BE2C (cell line): ENCODE measurements around the gene IL10RA.
"Not testable (repeated sequence)": the region's sequence is repeated elsewhere in the genome, so short reads cannot be mapped to it uniquely, and the experiment has no call there.

Source experiments
- DNase-seq: peaks from one replicate; pipeline ENCODE4 v3.0.0-alpha.2; 2020
- H3K27me3 ChIP-seq: fragments of 250-450 bp; sonication (Bioruptor Pico); 2 replicates; pipeline ENCODE4 v1.5.1; 2020; ENCODE audit warnings: mild to moderate bottlenecking
- H3K36me3 ChIP-seq: fragments of 250-450 bp; sonication (Bioruptor Pico); 2 replicates; pipeline ENCODE4 v1.5.1; 2020; ENCODE audit warnings: mild to moderate bottlenecking
- H3K4me1 ChIP-seq: fragments of 250-450 bp; sonication (Bioruptor Pico); 2 replicates; pipeline ENCODE4 v1.5.1; 2020
- H3K4me3 ChIP-seq: 2 replicates; pipeline ENCODE4 v1.5.1; 2011; ENCODE audit warnings: low read depth, low read length
- H3K9me3 ChIP-seq: fragments of 250-450 bp; sonication (Bioruptor Pico); 2 replicates; pipeline ENCODE4 v1.5.1; 2020
- TF ChIP-seq, protein P1 (sequence below): IDR thresholded peaks from 2 replicates; pipeline ENCODE4 v1.5.1; 2012; ENCODE audit warnings: mild to moderate bottlenecking, low read depth, low read length

Gene IL10RA

DNA sequence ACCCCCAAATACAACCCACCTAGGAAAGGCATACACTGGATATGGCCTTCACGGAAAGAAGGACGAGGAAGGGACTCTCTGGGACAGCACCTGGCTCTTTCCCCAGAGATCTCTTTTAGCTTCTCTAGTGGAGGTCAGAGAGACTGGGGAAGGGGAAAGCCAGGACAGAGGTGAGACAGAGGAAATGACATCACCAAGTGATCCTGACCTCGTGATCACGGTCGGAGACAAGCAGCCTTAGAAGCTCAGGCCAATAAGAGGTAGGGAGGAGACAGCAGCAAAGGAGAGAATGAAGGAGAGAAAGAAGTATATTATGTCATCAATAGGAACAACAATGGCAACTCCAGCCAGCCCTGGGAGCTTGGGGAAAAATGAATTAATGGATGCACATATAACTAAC lies 41.6 kb upstream of the IL10RA start:
- no peaks in the 10 kb centered on the region for H3K27me3 ChIP-seq
- no peaks in the 10 kb centered on the region for H3K4me1 ChIP-seq
- no peaks in the 10 kb centered on the region for H3K36me3 ChIP-seq
- TF ChIP-seq, protein P1, sequence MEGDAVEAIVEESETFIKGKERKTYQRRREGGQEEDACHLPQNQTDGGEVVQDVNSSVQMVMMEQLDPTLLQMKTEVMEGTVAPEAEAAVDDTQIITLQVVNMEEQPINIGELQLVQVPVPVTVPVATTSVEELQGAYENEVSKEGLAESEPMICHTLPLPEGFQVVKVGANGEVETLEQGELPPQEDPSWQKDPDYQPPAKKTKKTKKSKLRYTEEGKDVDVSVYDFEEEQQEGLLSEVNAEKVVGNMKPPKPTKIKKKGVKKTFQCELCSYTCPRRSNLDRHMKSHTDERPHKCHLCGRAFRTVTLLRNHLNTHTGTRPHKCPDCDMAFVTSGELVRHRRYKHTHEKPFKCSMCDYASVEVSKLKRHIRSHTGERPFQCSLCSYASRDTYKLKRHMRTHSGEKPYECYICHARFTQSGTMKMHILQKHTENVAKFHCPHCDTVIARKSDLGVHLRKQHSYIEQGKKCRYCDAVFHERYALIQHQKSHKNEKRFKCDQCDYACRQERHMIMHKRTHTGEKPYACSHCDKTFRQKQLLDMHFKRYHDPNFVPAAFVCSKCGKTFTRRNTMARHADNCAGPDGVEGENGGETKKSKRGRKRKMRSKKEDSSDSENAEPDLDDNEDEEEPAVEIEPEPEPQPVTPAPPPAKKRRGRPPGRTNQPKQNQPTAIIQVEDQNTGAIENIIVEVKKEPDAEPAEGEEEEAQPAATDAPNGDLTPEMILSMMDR = no peak
- no peaks in the 10 kb centered on the region for H3K9me3 ChIP-seq
- H3K4me3 ChIP-seq = no peak overlapping the region
- no peak for DNase-seq

GRCh38 chr11:117945047-117945810 lies 41.0 kb upstream of the IL10RA start:
- H3K4me1 ChIP-seq = no peaks in the 10 kb centered on the region
- H3K9me3 ChIP-seq = no peaks in the 10 kb centered on the region
- H3K36me3 ChIP-seq = no peaks in the 10 kb centered on the region
- no peak for DNase-seq
- no peaks in the 10 kb centered on the region for H3K27me3 ChIP-seq
- H3K4me3 ChIP-seq = no peak overlapping the region
- TF ChIP-seq, protein P1 = peak; percentile 49

DNA sequence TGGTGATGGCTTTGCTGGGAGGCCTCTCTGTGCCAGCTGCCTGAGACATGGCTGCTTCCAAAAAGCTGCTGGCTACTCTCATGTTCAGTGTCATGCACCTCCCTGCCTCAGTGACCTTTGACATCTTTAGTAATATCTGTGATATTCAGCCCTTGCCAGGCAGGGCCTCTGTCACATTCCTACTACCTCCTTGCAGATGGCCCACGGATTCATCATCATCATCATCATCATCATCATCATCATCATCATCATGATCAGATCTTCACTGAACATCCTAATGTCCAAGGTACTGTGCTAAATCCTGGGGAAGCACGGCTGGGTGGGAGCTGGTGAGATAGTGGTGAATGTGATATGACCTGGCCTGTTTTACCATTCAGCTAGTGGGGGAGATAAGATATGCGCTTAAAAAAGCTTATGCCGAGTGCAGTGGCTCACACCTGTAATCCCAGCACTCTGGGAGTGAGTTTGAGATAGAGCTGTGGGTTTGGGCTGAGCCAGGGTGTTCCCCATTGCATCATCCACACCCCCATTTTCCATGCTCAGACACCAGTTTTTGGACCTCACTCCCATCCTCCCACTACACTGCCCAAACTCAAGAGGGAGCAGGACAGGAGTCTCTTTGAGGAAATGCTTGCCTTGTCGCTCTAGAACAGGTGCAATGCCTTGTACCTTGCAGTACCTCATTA lies 39.9 kb upstream of the IL10RA start:
- H3K27me3 ChIP-seq = no peaks in the 10 kb centered on the region
- H3K4me3 ChIP-seq = no peak overlapping the region
- no peaks in the 10 kb centered on the region for H3K4me1 ChIP-seq
- TF ChIP-seq, protein P1 = no peak
- no peak for DNase-seq
- H3K9me3 ChIP-seq = no peaks in the 10 kb centered on the region
- H3K36me3 ChIP-seq = no peaks in the 10 kb centered on the region

GRCh38 chr11:117946842-117947526 lies 39.2 kb upstream of the IL10RA start:
- Histone ChIP-seq H3K9me3 (no peaks in the 10 kb centered on the region), H3K36me3 (no peaks in the 10 kb centered on the region), H3K27me3 (no peaks in the 10 kb centered on the region), H3K4me1 (no peaks in the 10 kb centered on the region), H3K4me3 (no peak overlapping the region)
- TF ChIP-seq, protein P1 = peak; percentile 99
- peak; percentile 93 for DNase-seq

DNA sequence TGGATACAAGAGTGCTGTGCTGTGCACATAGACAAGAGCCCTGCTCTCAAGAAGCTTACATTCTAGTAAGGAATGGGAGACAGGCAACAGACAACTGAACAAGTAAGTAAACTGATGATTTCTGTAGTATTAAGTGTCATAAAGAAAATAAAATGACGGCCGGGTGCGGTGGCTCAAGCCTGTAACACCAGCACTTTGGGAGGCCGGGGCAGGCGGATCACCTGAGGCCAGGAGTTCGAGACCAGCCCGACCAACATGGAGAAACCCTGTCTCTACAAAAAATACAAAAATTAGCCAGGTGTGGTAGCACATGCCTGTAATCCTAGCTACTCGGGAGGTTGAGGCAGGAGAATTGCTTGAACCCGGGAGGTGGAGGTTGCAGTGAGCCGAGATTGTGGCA lies 38.4 kb upstream of the IL10RA start:
- H3K4me3 ChIP-seq, DNase-seq, H3K36me3 ChIP-seq, H3K4me1 ChIP-seq, H3K27me3 ChIP-seq, H3K9me3 ChIP-seq: not testable (repeated sequence)

- H3K36me3 ChIP-seq, H3K4me1 ChIP-seq, H3K4me3 ChIP-seq, H3K9me3 ChIP-seq, DNase-seq, H3K27me3 ChIP-seq: not testable (repeated sequence)
These were observed 37.7 kb upstream of the IL10RA start for GRCh38 chr11:117948466-117948865.

DNA sequence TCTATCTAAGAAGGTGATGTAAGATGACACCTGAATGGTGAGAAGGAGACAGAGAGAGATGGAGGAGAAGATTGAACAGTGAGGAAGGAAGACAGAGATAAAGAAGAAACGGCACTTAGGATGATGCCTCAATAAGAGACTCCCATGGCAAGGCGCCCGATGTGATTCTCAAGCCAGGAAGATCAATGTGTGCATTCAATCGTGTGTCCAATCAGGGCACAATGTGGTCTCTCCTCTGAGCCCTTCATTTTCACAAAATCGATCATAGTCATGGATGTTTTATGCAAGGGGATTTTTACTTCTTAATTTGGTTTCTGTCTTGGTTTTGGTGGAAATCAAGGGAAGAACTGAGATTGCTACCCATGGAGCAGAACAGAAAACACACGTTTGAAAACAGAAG lies 37.1 kb upstream of the IL10RA start:
- Histone ChIP-seq H3K9me3 (no peaks in the 10 kb centered on the region), H3K4me3 (no peak overlapping the region), H3K4me1 (no peaks in the 10 kb centered on the region), H3K27me3 (no peaks in the 10 kb centered on the region), H3K36me3 (no peaks in the 10 kb centered on the region)
- TF ChIP-seq, protein P1 = no peak
- no peak for DNase-seq
